GM18868 (cell line): ENCODE data around the gene SUB1.
"Not testable (repeated sequence)": the region's sequence is repeated elsewhere in the genome, so short reads cannot be mapped to it uniquely, and the experiment has no call there.

Experiments used
- ATAC-seq: cut with Tn5 transposase; IDR thresholded peaks from one replicate; pipeline ENCODE4 v1.9.1; 2021; ENCODE audit warnings: mild to moderate bottlenecking, moderate library complexity; ENCODE audit not compliant: unreplicated experiment

Gene SUB1

DNA sequence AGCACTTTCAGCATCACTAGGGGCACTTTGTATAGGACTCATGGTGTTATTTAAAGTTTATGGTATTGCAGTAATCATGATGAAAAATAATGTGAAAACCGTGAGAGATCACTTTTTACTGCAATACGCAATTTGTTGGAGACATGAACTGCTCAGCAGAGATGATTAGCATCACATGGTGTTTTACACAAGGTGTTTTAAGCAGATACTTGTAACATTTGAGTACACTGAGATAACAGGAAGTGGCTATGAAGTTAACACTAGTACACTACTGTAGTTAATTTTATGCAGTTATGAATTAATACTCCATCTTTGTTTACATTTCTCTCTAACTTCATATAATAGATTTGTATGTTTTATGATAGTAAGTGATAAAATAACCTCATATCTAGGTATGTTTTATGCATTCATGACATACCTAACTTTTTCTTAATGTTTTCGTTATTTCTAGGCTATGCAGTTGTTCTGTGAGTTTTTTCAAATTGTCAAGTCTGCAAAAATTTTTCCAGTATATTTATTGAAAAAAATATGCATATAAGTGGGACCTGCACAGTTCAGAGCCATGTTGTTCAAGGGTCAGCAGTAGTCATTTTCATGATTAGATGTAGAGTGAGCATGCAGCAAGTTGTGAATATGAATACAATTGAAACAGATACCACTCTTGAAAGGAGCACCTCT, 13.0 kb downstream of the SUB1 start:
- ATAC-seq = no peak

- no peak for ATAC-seq
Observed at GRCh38 chr5:32598997-32599549, 13.7 kb downstream of the SUB1 start.

DNA sequence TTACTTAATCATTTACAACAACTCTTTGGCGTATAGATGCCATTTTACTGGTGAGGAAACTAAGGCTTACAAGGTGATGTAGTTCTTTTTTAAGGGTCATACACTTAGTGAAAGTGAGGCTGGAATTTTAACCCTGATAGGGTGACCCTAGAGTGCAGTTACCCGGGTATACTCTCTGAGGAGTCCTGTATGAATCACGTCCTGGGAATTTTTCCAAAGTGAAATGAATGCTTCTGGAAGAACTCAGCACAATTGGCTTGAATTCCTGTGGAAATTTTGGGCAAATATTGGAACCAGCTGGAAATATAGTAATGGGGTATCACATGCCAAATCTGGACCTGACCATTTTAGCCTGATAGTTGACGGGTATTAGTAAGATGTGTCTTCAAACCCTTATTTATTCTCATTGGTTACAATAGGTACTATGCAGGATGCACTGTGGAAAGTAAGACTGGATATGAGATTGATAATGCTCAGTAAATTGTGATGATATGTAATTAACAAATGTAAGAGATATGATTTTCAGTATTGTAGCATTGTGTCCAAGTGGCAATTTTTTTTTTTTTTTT, 14.8 kb downstream of the SUB1 start:
- no peak for ATAC-seq

- no peak for ATAC-seq
Observed at GRCh38 chr5:32601623-32602295, 16.4 kb downstream of the SUB1 start.

DNA sequence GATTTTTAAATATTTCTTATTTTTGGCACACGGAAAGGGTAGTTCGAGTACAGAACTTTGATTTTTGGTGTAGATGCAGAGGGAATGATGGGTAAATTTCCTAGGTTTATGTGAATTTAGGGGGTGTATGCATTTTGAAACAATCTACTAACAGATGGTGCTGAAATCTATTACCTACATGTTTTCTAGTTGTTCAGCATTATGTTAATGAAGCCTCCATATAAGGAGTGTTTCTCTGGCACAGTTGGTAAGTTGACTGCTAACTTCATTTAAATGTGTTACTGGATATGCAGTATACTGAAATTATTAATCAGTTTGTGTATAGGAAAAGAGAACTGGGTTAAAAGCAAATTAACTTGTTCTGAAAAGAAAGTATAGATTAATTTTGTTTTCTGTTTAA, 17.5 kb downstream of the SUB1 start:
- no peak for ATAC-seq

DNA sequence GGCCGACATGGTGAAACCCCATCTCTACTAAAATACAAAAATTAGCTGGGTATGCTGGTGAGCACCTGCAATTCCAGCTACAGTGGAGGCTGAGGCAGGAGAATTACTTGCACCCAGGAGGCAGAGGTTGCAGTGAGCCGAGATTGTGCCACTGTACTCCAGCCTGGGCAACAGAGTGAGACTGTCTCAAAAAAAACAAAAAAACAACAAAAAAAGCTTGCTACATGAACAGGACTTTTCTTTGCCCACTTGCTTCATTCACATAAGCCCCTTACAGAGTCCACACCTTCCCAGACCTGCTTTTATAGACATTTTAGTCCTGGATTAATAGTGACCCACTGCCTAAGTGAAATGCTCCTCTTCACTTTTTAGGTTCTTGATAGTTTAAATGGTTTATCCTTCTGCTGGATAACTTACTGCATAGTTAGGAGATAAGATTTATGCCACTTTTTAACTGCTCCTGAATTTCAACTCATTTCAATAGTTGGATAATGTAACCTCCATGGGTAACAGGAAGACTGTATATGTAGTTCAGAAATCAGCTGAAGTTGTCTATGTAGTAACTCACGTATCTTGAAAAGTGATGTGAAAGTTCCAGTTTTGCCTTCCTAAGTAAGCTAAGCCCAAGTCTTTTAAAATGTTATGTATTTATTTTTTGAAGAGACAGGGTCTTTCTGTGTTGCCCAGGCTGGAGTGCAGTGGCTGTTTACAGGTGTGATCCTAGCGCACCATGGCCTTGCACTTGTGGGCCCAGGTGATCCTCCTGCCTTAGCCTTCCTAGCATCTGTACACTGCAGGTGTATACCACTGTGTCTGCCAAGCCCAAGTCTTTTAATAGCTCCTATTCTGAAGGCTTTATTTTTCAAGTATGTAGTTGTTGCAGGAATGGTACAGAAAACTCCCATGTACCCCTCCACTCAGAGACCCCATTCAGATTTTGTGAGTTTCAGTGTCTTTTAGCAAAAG, 19.7 kb downstream of the SUB1 start:
- no peak for ATAC-seq

DNA sequence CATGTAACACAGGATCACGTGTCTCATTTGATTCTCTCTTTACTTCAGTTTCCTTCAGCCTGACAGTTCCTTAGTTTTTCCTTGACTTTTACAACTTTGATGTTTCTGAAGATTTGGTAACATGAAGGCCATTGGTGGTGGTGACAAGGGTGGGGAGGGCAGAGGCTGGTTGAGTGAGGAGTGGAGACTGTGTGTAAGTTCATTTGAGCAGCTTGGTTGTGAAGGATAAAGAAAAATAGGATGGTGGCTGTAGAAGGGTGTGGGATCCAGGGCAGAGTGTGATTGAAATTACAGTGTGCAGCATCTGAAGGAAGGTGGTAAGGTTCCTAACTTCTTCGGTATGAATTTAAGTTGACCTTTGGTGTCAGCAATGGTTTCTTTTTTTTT, 20.4 kb downstream of the SUB1 start:
- no peak for ATAC-seq

- ATAC-seq = no peak
Observed at GRCh38 chr5:32612134-32612888, 27.0 kb downstream of the SUB1 start.

GRCh38 chr5:32613050-32613672, 27.8 kb downstream of the SUB1 start:
- peak; percentile 84 for ATAC-seq

DNA sequence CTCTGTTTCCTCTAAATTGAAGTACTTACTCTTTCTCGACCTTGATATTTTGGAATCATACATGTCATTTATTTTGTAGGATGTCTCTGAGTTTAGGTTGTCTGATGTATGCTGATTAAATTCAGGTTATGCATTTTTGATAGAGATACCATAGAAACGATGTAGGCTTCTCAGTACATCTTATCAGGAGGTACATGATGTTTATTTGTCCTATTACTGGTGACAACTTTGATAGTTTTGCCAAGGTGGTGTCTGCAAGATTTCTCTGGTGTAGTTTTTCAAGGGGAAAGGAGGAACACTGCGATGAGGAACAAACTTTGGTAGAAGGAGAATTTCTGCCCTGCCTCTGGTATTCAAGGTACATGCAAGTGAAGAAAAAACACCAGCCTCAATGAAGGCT, 29.9 kb downstream of the SUB1 start:
- ATAC-seq = no peak

DNA sequence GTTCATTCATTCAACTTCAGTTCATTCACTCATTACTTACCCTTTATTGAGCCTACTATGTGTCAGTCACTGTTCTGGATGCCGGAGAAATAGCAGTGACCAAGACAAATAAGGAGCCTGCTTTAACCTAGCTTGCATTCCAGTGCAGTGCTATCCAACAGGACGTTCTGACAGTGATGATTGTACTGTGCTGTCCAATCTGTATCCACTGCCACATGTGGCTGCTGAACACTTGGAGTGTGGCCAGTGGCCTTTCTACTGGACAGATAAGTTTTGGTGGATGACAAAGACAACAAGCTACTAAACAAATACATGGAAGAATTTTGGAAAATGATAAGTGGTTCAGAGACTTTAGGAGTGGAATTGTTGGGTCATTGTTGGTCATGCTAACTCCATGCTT, 33.6 kb downstream of the SUB1 start:
- no peak for ATAC-seq

- no peak for ATAC-seq
Observed at GRCh38 chr5:32621256-32621655, 35.9 kb downstream of the SUB1 start.

DNA sequence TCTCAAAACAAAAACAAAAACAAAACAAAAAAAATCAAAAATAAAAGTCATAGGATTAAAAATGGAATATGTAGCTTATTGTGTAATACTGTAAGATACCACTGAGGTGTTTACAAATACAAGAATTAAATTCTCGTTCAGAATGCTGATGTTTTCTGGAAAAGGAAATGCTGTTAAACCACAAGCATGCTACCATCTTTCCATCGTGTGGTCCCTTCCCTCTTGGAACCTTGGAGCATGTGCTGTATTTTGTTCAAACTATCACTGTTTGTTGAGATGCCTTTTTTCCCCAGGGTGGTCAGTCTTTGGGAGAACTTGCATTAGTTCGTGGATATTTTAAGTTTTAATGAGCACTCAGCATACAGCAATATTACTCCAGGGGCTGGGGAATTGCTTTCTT, 39.7 kb downstream of the SUB1 start:
- ATAC-seq = no peak

- ATAC-seq = no peak
Observed at GRCh38 chr5:32625547-32625946, 40.2 kb downstream of the SUB1 start.

DNA sequence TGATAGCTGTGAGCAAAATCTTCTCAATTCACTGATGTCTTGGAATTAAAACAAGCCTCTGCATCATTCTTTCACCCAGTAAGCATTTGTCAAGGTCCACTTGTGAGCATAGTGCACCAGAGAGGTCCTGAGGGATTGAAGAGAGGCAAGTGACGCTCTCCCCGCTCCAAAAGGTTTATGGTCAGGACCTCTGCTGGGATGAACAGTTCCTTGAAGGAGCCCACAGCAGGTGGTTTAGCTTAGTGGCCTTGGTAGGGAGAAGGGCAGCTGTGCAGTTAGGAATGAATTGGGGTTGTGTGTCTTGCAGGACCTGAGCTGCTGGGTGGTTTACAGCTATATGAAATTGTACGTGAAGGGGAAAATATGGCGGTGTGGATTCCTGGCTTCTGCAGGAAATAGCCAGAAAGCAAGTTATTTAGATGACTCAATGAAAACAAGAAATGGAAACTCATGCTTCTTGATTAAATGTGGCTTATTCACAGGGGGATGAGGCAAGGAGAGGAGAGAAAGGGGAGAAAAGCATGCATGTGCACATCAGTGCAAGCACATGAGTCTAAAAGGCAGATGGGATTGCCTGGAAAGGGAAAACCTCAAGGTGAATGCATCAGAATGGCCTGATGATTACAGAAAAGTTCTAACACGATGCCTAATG, 42.0 kb downstream of the SUB1 start:
- ATAC-seq = no peak

DNA sequence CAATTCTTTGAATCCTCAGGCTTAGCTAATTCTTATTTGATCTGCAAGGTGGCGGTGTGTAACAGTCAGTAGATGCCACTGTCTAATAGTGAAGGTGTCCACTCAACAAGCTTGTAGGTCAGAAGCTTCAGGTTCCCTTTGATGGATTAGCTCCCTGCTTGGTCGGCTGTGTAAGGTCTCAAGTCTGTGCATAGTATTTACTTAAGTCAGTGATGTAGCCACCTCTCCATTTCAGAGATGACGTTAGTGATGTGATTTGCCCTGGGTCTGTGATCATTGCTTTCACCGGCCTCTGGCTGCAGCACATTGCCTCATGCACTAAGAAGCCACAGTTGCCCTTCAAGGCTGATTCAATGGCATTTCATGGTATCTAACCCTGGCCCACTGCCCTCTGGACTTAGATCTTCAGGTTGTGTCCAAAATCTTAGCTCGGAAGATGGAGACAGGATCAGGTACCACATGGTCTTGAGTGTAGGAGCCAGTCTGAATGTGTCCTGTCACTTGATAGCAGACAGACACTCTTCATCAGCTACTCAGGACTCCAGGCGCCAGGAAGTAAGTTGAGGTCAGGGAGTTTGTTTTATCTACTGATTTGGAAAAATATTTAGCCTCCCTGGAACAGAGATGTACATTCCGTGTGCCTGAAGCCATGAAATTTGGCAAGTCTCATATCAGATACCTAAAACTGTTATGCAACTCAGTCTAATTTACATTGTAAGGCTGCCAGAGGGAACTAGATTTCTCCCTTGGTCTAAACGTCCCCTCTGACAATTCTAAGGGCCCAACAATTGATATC, 42.9 kb downstream of the SUB1 start:
- ATAC-seq = no peak

DNA sequence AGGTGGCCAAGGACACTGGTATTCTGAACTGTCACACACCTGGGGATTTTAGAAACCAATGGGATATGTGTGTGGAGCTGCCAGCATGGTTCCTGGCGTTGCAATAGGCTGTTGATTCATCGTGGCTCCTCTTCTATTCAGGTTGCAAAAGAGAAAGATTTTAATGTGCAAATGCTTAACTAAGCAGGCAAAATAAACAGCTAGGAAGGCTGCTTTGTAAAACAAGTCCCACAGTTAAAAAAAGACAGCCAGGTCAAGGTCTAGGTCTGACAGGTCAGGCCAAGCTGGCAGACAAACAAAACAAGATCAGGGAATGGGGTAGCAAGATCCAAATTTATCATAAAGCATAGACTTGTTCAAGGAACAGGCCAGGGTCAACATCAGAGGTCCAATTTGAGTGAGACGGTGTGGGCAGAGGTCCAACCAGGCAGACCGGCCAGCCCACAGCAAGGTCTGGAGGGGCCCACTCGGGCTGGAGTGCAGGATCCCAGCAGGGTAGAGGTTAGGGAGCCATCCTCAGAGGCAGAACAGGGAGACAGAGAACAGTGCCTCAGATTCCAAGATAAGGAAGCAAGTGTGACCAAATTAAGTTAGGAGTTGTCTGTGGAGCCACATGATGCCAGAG, 45.6 kb downstream of the SUB1 start:
- ATAC-seq = no peak

GRCh38 chr5:32633017-32633416, 47.7 kb downstream of the SUB1 start:
- ATAC-seq = not testable (repeated sequence)
